ENCODE results near the gene SLC35F3.

The SLC35F3 gene

GRCh38 chr1:234369033-234369430 lies 464.6 kb downstream of the SLC35F3 start:
- DNase-seq (ENCODE audit: low spot score): no peak

GRCh38 chr1:234369784-234370183 lies 465.3 kb downstream of the SLC35F3 start:
- no peak for DNase-seq (ENCODE audit: low spot score)

GRCh38 chr1:234371414-234371813 lies 466.9 kb downstream of the SLC35F3 start:
- no peak for DNase-seq (ENCODE audit: low spot score)

GRCh38 chr1:234372011-234372757 lies 467.7 kb downstream of the SLC35F3 start:
- DNase-seq (ENCODE audit: low spot score): no peak

GRCh38 chr1:234373064-234373958 lies 468.8 kb downstream of the SLC35F3 start, which contains the start of gene COA6:
COA6 (plus strand) TSS chr1:234373456; CDS start chr1:234373467, 11 bp downstream.
- peak; percentile 92 for DNase-seq (ENCODE audit: low spot score)

GRCh38 chr1:234373959-234374254 lies 469.4 kb downstream of the SLC35F3 start:
- no peak for DNase-seq (ENCODE audit: low spot score)

All from putamen (tissue), 1 donor.